Lung microvascular endothelial cell (primary cell): ENCODE data around the gene LST1. TPM values are rescaled to one million over a fixed set of nuclear protein-coding genes. Genes with fewer than 3 reads are reported as not detected.
"Not testable (repeated sequence)": the region's sequence is repeated elsewhere in the genome, so short reads cannot be mapped to it uniquely, and the experiment has no call there.

Source experiments
- DNase-seq, 2 donors: peaks; one replicate each; pipeline versions ENCODE4 v3.0.0 to v3.0.0-alpha.2; 2010; ENCODE audit warnings: low read depth in 2 of 2
- total RNA-seq: library from RNA; depleted of rRNA; stranded (reverse); fragments of >200 nt; gene quantifications from 2 replicates; pipeline ENCODE4 v1.2.1, GENCODE V29; 2014

The LST1 gene
- total RNA-seq, 1 donor from 2014 or later: not detected

GRCh38 chr6:31580438-31580740 is 5.7 kb upstream of the LST1 start:
- no peak for DNase-seq

- DNase-seq: peak; percentile 87 to 88
Observed at GRCh38 chr6:31580807-31581433, 5.2 kb upstream of the LST1 start.

- DNase-seq: peak in 1 of 2 donors; percentile 8
Observed at GRCh38 chr6:31581434-31582229, 4.4 kb upstream of the LST1 start.

- DNase-seq: no peak
Observed at GRCh38 chr6:31582230-31582643, 3.8 kb upstream of the LST1 start, which contains the start of gene LTB. Gene LTB (minus strand): TSS chr6:31582424. CDS start chr6:31582417, 7 bp downstream.

- peak; percentile 11 to 30 for DNase-seq
Observed at GRCh38 chr6:31585491-31585890, 586 bp upstream of the LST1 start.

DNA sequence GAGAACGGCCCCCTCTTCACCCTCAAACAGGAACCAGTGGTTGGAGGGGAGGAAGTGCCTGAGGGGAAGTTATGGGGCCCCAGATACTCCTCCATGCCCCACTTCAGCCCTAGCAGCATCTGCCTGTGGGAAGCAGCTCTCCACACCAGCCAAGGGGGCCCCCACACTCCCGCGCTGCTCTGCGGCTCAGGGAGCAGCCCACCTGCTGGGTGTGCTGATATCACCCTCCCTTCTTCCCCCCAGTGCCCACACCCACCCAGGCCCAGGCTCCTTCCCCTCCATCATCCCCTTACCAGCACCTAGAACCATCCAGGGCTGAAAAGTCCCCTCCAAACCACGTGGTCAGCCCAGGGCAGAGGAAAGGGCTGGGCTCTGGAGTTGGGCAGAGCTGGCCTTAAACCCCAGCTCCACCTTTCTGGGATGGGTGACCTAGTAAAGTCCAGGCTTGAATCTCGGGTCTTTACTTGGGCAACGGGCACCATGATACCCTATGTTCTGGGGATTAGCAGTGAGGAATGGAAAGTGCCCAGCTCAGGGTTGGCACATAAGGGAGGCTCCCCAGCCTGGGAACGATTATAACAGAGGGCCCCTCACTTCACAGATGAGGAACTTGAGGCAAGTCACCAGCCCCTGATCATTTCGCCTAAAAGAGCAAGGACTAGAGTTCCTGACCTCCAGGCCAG is 663 bp downstream of the LST1 start:
- no peak for DNase-seq

GRCh38 chr6:31587791-31588777 is 2.0 kb downstream of the LST1 start:
- DNase-seq: no peak

DNA sequence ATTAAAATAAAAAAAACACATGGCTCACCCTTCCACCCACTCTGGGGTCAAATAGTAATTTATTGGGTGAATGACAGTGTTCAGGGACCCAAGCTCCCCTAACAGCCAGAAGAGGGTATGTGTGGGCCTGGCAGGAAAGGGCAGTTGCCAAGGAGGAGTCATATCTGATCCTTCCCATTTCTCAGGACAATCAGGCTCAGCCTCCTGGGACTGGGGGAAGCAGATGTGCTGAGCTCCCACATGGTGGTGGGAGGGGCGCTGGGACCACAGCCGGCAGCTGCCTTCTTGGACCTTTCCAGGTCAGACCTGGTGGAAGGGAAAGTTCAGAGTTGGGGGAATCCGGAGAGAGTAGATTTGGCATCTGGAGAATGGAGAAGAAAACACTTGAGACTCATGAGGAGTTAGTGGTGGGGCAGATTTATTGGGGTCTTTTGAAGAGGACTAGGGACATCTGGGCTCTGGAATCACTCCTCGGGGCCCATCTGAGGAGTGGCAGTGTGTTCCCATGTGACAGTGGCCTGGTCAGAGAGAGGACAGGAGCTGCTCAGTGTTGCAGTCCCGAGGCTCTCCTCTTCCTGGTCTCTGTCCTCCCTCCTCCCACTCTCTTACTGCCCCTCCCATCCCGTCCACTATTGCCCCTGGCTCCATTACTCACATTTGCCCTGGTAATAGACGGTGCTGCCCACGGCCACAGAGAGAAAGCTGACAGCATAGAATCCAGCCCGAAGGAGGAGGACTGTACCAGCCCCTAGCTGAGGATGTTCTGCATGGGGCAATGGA is 3.0 kb downstream of the LST1 start:
- DNase-seq: peak in 1 of 2 donors; percentile 29

- DNase-seq: not testable (repeated sequence)
Observed at GRCh38 chr6:31590691-31591090, 4.6 kb downstream of the LST1 start.

GRCh38 chr6:31592396-31592771 is 6.3 kb downstream of the LST1 start:
- no peak for DNase-seq

- peak; percentile 60 to 73 for DNase-seq
Observed at GRCh38 chr6:31597006-31597405, 10.9 kb downstream of the LST1 start.

DNA sequence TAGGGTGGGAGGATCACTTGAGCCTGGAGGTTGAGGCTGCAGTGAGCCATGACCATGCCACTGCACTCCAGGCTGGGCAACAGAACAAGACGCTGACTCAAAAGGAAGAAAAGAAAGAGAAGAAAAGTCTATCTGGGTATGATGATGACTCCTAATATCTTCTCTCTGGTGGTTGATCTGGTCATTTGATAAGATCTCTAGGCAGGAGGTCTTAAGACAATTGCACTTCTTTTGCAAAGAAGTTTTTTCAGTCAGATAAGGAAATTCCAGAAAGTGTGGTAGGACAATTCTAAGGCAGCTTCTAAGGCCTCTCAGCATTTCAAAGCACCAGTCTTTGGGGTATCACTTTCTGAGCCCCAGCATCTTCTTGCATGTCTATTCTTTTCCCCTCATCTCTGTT is 21.2 kb downstream of the LST1 start:
- DNase-seq: no peak

DNA sequence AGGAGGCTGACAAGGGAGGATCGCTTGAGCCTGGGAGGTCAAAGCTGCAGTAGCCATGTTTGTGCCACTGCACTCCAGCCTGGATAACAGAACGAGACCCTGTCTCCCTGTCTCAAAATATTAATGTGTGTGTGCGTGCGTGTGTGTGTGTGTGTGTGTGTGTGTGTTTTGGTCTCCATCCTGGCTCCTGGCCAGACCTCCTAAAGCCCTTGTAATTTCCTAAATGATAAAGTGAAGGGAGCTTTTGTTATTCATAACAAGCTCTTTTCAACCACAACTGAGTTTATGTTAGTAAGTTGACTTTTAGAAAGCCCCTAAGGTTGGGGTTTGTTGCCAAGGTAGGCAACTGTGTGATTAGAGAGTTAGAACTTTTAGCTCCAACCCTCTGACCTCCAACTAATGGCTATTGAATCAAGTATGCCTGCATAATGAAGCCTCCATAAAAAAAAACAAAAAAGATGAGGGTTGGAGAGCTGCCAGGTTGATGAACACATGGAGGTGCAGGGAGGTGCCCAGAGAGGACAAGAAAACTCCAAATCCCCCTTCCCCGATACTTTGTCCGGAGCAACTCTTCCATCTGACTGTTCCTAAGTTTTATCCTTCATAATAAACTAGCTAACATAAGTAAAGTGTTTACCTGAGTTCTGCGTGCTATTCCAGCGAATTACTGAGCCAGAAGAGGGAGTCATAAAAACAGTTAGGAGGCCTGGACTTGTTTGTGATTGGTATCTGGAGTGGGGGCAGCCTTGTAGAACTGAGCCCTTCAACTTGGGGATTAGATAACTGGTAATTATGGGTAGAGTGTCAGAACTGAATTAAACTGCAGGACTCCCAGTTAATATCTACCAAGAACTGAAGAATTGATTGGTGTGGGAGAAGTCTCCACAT is 23.7 kb downstream of the LST1 start:
- no peak for DNase-seq

DNA sequence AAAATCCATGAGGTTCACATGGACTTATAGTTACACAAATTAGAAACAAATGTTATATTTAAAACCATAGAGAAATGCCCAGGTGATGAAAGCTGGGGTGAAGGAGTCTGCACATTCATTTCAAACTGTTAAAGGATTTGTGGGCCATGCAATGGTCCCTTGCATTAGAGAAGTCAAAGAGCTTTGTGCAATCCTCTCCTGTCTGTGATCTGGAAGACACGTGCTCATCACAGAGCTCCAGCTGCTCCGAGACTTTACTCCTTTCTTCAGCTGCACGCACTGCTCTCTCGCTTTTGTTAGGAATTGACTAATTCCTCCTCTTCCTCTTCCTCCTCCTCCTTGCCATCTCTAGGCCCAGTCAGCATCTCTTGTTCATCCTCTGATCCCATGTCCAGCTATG is 24.9 kb downstream of the LST1 start:
- no peak for DNase-seq

GRCh38 chr6:31614075-31614619 is 28.1 kb downstream of the LST1 start:
- no peak for DNase-seq

DNA sequence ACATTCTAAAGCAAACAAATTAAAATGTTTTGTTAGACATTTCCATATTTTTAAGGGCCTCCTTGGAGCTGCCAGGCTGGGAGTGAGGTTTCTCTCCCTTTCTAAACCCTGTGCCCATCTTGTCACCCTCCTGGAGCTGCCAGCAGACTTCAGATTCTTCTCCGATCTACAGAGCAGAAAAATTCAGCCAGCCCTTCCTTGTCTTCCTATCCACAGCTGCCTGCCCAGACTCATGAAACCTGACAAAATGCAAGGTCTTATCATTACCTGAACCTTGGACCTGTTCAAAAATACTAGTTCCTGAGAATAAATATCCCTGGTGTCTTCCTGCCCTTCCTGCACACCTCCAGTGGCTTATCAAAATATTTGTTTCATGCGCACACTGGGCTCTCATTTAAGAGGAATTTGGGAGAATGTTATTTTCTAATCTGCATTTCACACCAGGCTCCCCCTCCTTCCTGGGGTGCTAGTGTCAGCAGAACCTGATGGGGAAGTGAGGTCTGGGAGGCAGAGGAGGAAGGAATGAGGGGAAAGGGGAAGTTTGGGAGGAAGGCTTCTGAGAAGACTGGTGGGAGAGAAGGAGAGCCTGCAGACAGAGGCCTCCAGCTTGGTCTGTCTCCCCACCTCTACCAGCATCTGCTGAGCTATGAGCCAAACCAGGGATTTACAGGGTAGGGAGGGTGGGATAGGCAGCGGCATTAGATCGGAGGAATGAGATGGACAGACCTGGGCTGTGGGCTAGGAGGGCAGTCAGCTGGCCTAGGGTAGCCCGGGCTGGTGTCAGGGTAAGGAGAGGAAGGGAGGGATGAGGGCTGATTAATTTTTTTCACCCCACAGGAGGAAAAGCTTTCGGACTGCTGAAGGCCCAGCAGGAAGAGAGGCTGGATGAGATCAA is 28.9 kb downstream of the LST1 start, which contains the start of gene AIF1:
Gene AIF1, plus strand, starts transcription at position 551 of the 895 bp plus-strand sequence. Its CDS starts 96 bp downstream, at position 647.
- DNase-seq: no peak

DNA sequence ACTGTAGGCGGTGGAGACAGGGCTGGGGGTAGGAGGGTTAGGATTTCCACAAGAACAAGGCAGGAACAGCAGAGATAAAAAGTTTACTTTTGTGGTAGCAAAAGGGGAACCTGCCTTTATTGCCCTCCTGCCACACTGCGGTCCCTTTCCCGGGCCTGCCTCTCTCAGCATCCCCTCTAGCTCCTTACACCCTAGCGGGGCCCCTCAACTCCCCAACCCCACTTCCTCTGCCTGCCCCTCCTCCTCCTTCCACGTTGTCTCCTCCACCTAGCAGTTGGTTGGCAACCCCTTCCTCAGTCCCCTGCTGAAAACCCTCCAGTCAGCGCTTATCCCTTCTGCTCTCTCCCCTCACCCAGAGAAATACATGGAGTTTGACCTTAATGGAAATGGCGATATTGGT is 29.7 kb downstream of the LST1 start:
- DNase-seq: no peak

- no peak for DNase-seq
Observed at GRCh38 chr6:31617010-31617409, 30.9 kb downstream of the LST1 start.
